Osteoblast (primary cell): Measurements from ENCODE around the gene DMKN. TPM values are rescaled to one million over a fixed set of nuclear protein-coding genes. Genes with fewer than 3 reads are reported as not detected.
"Not testable (repeated sequence)": the region's sequence is repeated elsewhere in the genome, so short reads cannot be mapped to it uniquely, and the experiment has no call there.

ENCODE experiments used
- DNase-seq: peaks from one replicate; pipeline ENCODE4 v3.0.0; 2011; ENCODE audit warnings: low spot score, mixed read lengths; ENCODE audit not compliant: insufficient read length; ENCODE audit errors: missing footprints
- H2AFZ ChIP-seq: 2 replicates; pipeline ENCODE4 v1.6.0; 2011; ENCODE audit warnings: mild to moderate bottlenecking, low read length
- H3K27ac ChIP-seq: 2 replicates; pipeline ENCODE4 v1.5.1; 2011; ENCODE audit warnings: mild to moderate bottlenecking, low read depth, low read length, moderate library complexity
- H3K27me3 ChIP-seq: 2 replicates; pipeline ENCODE4 v1.6.0; 2012; ENCODE audit warnings: mild to moderate bottlenecking, control low read depth, inconsistent platforms, low read length, moderate library complexity; ENCODE audit not compliant: insufficient read depth
- H3K36me3 ChIP-seq: 2 replicates; pipeline ENCODE4 v1.5.1; 2011; ENCODE audit warnings: mild to moderate bottlenecking, low read length, control low read depth, moderate library complexity; ENCODE audit not compliant: insufficient read depth
- H3K4me1 ChIP-seq: 2 replicates; pipeline ENCODE4 v1.5.1; 2011; ENCODE audit warnings: mild to moderate bottlenecking, low read length, control low read depth, moderate library complexity; ENCODE audit not compliant: insufficient read depth
- H3K4me2 ChIP-seq: 2 replicates; pipeline ENCODE4 v1.6.0; 2011; ENCODE audit warnings: mild to moderate bottlenecking, low read length; ENCODE audit not compliant: insufficient read depth
- H3K4me3 ChIP-seq: fragments of 200-600 bp; sonication (generic); 3 replicates; pipeline ENCODE4 v1.5.1; 2012; ENCODE audit warnings: mild to moderate bottlenecking, low read length, inconsistent platforms; ENCODE audit not compliant: insufficient read depth
- H3K79me2 ChIP-seq: 2 replicates; pipeline ENCODE4 v1.6.0; 2012; ENCODE audit warnings: mild to moderate bottlenecking, low read length, control low read depth, inconsistent platforms; ENCODE audit not compliant: insufficient read depth
- H3K9me3 ChIP-seq: 2 replicates; pipeline ENCODE4 v1.5.1; 2011; ENCODE audit warnings: low read depth, low read length, control low read depth
- H4K20me1 ChIP-seq: 2 replicates; pipeline ENCODE4 v1.6.0; 2012; ENCODE audit warnings: mild to moderate bottlenecking, low read length, control low read depth; ENCODE audit not compliant: insufficient read depth
- total RNA-seq: library from RNA; depleted of rRNA; stranded (reverse); fragments of >200 nt; gene quantifications from 2 replicates; pipeline ENCODE4 v1.2.3, GENCODE V29; 2012
- TF ChIP-seq, protein P1 (sequence below): IDR thresholded peaks from 2 replicates; pipeline ENCODE4 v1.5.1; 2011; ENCODE audit warnings: mild to moderate bottlenecking, low read depth, low read length, moderate library complexity; ENCODE audit errors: extremely low read depth

The DMKN gene
- total RNA-seq, 1 donor = 24.2 TPM

DNA sequence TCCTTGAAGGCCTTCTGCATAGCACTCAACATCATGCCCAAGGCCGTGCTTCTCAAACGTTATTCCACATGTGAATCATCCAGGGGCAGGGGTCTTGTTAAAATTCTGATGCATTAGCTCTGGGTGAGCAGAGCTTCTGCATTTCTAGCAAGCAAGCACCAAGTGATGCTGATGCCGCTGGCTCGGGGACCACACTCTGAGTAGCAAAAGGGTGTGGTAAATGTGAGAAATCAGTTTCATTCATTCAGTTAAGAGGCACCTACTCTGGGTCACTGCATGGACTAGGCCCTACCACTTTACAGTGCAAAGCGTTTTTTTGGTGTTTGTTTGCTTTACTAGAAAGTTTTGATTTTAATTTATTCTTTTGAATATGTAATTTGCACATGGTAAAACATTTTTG, 30.4 kb downstream of the DMKN start:
- Histone ChIP-seq H3K4me1 (no peaks in the 10 kb centered on the region), H3K27me3 (no peaks in the 10 kb centered on the region), H3K79me2 (no peaks in the 10 kb centered on the region), H3K27ac (no peak overlapping the region), H2AFZ (no peak overlapping the region), H3K9me3 (no peaks in the 10 kb centered on the region), H3K4me2 (no peak overlapping the region), H4K20me1 (no peaks in the 10 kb centered on the region), H3K36me3 (no peaks in the 10 kb centered on the region), H3K4me3 (no peak overlapping the region)
- TF ChIP-seq, protein P1, sequence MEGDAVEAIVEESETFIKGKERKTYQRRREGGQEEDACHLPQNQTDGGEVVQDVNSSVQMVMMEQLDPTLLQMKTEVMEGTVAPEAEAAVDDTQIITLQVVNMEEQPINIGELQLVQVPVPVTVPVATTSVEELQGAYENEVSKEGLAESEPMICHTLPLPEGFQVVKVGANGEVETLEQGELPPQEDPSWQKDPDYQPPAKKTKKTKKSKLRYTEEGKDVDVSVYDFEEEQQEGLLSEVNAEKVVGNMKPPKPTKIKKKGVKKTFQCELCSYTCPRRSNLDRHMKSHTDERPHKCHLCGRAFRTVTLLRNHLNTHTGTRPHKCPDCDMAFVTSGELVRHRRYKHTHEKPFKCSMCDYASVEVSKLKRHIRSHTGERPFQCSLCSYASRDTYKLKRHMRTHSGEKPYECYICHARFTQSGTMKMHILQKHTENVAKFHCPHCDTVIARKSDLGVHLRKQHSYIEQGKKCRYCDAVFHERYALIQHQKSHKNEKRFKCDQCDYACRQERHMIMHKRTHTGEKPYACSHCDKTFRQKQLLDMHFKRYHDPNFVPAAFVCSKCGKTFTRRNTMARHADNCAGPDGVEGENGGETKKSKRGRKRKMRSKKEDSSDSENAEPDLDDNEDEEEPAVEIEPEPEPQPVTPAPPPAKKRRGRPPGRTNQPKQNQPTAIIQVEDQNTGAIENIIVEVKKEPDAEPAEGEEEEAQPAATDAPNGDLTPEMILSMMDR = no peak
- DNase-seq = no peak

DNA sequence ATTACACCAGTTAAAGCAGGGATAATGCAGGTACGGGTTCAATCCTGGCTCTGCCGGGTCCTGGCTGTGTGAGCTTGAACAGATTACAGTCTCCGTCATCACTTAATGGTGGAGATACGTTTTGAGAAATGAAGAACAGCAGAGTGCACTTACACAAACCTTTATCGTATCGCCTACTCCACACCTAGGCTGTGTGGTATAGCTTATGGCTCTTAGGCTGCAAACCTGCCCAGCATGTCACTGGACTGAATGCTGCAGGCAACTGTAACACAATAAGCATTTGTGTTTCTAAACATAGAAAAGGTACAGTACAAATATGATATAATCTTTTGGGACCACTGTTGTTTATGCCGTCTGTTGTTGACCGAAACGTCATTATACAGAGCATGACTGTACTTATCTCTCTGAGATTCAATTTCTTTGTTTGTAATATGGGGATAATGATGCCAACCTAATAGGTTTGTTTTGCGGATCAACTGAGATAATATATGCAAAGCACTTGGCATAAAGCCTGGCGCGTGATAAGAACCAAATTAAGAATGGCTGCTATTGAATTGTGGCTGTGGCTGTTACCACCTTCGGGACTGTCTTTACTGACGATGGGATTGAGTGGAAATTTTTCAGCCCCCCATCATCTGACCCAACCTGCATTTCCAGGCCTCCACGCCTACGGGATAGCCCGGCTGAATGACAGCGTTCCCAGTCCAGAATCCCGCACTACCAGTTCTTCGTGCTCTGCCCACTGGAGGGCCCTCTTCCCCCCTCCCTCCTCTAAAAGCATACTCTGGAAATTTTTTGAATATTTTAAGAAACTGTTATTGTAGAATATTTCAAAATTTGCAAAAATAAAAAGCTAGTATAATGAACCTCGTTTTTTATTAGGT, 34.4 kb downstream of the DMKN start:
- Histone ChIP-seq H3K4me3 (no peak overlapping the region), H3K4me1 (no peaks in the 10 kb centered on the region), H3K27me3 (no peaks in the 10 kb centered on the region), H3K4me2 (no peak overlapping the region), H3K27ac (no peak overlapping the region), H3K9me3 (no peaks in the 10 kb centered on the region), H2AFZ (no peak overlapping the region), H3K79me2 (no peaks in the 10 kb centered on the region), H4K20me1 (no peaks in the 10 kb centered on the region), H3K36me3 (no peaks in the 10 kb centered on the region)
- TF ChIP-seq, protein P1 = no peak
- no peak for DNase-seq

- TF ChIP-seq, protein P1 = no peak
Measured at GRCh38 chr19:35476149-35476548, 37.3 kb downstream of the DMKN start.

GRCh38 chr19:35474594-35474993, 38.9 kb downstream of the DMKN start:
- not testable (repeated sequence) for H3K9me3 ChIP-seq, H3K4me1 ChIP-seq, H3K79me2 ChIP-seq, H3K4me2 ChIP-seq, H3K36me3 ChIP-seq, H2AFZ ChIP-seq, H3K27me3 ChIP-seq, H4K20me1 ChIP-seq, H3K4me3 ChIP-seq, DNase-seq, H3K27ac ChIP-seq

More at GRCh38 chr19:35476149-35476548, 37.3 kb downstream of the DMKN start:
- H3K27me3 ChIP-seq = no peaks in the 10 kb centered on the region
- H3K79me2 ChIP-seq = no peaks in the 10 kb centered on the region
- H3K36me3 ChIP-seq = no peaks in the 10 kb centered on the region
- no peak overlapping the region for H3K27ac ChIP-seq
- H3K9me3 ChIP-seq = no peaks in the 10 kb centered on the region
- H3K4me2 ChIP-seq = no peak overlapping the region
- no peak for DNase-seq
- no peaks in the 10 kb centered on the region for H3K4me1 ChIP-seq
- H3K4me3 ChIP-seq = no peak overlapping the region
- H2AFZ ChIP-seq = no peak overlapping the region
- no peaks in the 10 kb centered on the region for H4K20me1 ChIP-seq
